B cell (primary cell): ENCODE data around the gene SUPT20HL1. TPM values are rescaled to one million over a fixed set of nuclear protein-coding genes. Genes with fewer than 3 reads are reported as not detected.

ENCODE experiments used
- ATAC-seq: fragments of 200-7000 bp; cut with Tn5 transposase; one replicate; pipeline ENCODE4 v1.10.0; 2021; ENCODE audit warnings: low read depth, mild to moderate bottlenecking, moderate number of reproducible peaks, moderate library complexity
- CTCF ChIA-PET: fragments of 350-600 bp; sonication (Branson Sonifier 250); formaldehyde crosslinking; loops from one replicate; lab custom pipeline; 2021; ENCODE audit warnings: antibody characterized with exemption, inconsistent platforms; lab: Charles Lee
- POLR2A ChIA-PET: fragments of 350-600 bp; sonication (Branson Sonifier 250); formaldehyde crosslinking; loops from one replicate; lab custom pipeline; 2021; ENCODE audit warnings: antibody characterized with exemption; lab: Charles Lee
- DNase-seq: peaks from one replicate; pipeline ENCODE4 v3.0.0; 2013
- H2AFZ ChIP-seq: 2 replicates; pipeline ENCODE4 v1.6.1; 2012; ENCODE audit warnings: mild to moderate bottlenecking, low read depth, low read length; ENCODE audit not compliant: insufficient read depth, poor library complexity, severe bottlenecking
- H3K27ac ChIP-seq, 2 donors: 1 replicate in 1 of 2; 2 replicates in 1 of 2; pipeline ENCODE4 v1.5.1; 2012 to 2013; ENCODE audit warnings: low read length in 2 of 2, mild to moderate bottlenecking in 2 of 2, moderate library complexity in 1 of 2
- H3K27me3 ChIP-seq, 4 experiments: fragments of 200-600 bp in 1 of 4; sonication (generic) in 1 of 4; replicated peaks in 1 of 4; 1 replicate in 2 of 4; 2 replicates in 2 of 4; pipeline versions ENCODE4 v1.6.1 to v1.7.0; 2013 to 2016; ENCODE audit warnings: low read length in 3 of 4, mild to moderate bottlenecking in 2 of 4, mixed read lengths in 1 of 4, moderate library complexity in 1 of 4; ENCODE audit not compliant: insufficient read depth in 4 of 4, control insufficient read depth in 3 of 4; ENCODE audit errors: control extremely low read depth in 1 of 4
- H3K36me3 ChIP-seq, 2 experiments: replicated peaks in 1 of 2; 1 replicate in 1 of 2; 2 replicates in 1 of 2; pipeline versions ENCODE4 v1.6.1 to v1.7.1; 2013; ENCODE audit warnings: low read length in 1 of 2; ENCODE audit not compliant: insufficient read depth in 2 of 2, control insufficient read depth in 1 of 2; ENCODE audit errors: control extremely low read depth in 1 of 2, extremely low read depth in 1 of 2
- H3K4me1 ChIP-seq, 2 donors: fragments of 200-600 bp in 1 of 2; sonication (generic) in 1 of 2; 1 replicate in 1 of 2; 2 replicates in 1 of 2; pipeline versions ENCODE4 v1.5.1 to v1.6.1; 2013 to 2017; ENCODE audit warnings: low read length in 2 of 2; ENCODE audit not compliant: control insufficient read depth in 2 of 2, insufficient read depth in 2 of 2
- H3K4me2 ChIP-seq: replicated peaks from 2 replicates; pipeline ENCODE3; 2012; ENCODE audit warnings: mild to moderate bottlenecking, low read depth, low read length; ENCODE audit not compliant: poor library complexity, severe bottlenecking
- H3K4me3 ChIP-seq, 5 experiments: fragments of 200-600 bp in 1 of 5; sonication (generic) in 1 of 5; 1 replicate in 3 of 5; 2 replicates in 2 of 5; pipeline versions ENCODE4 v1.5.1 to v1.7.0; 2011 to 2016; ENCODE audit warnings: low read length in 4 of 5, mild to moderate bottlenecking in 4 of 5, low read depth in 2 of 5, control low read depth in 1 of 5, moderate library complexity in 1 of 5; ENCODE audit not compliant: insufficient read depth in 1 of 5; ENCODE audit errors: control extremely low read depth in 1 of 5, extremely low read depth in 1 of 5
- H3K79me2 ChIP-seq: fragments of 200-600 bp; sonication (generic); one replicate; pipeline ENCODE4 v1.6.0; 2016; ENCODE audit warnings: low read length; ENCODE audit not compliant: control insufficient read depth, insufficient read depth
- H3K9ac ChIP-seq: fragments of 200-600 bp; sonication (generic); 2 replicates; pipeline ENCODE4 v1.6.1; 2017; ENCODE audit warnings: mild to moderate bottlenecking, low read length, moderate library complexity
- H3K9me3 ChIP-seq, 3 donors: one replicate each; pipeline versions ENCODE4 v1.6.1 to v1.7.1; 2013; ENCODE audit warnings: low read length in 2 of 3; ENCODE audit not compliant: control insufficient read depth in 2 of 3, insufficient read depth in 1 of 3; ENCODE audit errors: control extremely low read depth in 1 of 3
- H4K20me1 ChIP-seq: 2 replicates; pipeline ENCODE4 v1.6.0; 2012; ENCODE audit warnings: mild to moderate bottlenecking, low read length; ENCODE audit not compliant: insufficient read depth, control insufficient read depth, poor library complexity, severe bottlenecking
- H3K27ac Mint-ChIP-seq: one replicate; pipeline ENCODE4 v1.8.0; 2021; ENCODE audit warnings: mixed read lengths
- H3K27me3 Mint-ChIP-seq: one replicate; pipeline ENCODE4 v1.8.0; 2021; ENCODE audit warnings: mixed read lengths
- H3K4me1 Mint-ChIP-seq: one replicate; pipeline ENCODE4 v1.8.0; 2021; ENCODE audit warnings: mixed read lengths
- H3K4me3 Mint-ChIP-seq: one replicate; pipeline ENCODE4 v1.8.0; 2021; ENCODE audit warnings: mixed read lengths
- H3K9me3 Mint-ChIP-seq: one replicate; pipeline ENCODE4 v1.8.0; 2022; ENCODE audit warnings: mixed read lengths; ENCODE audit not compliant: insufficient read depth
- EZH2 ChIP-seq: IDR thresholded peaks from 2 replicates; pipeline ENCODE4 v1.6.1; 2012; ENCODE audit warnings: borderline replicate concordance, low read depth, mild to moderate bottlenecking, moderate library complexity, low read length; ENCODE audit not compliant: insufficient read depth, poor library complexity, severe bottlenecking
- WGBS: methylation state at CpG from one replicate; pipeline ENCODE4 v1.1.5; 2013; ENCODE audit warnings: missing lambda C conversion rate; ENCODE audit not compliant: insufficient coverage; 5-methylcytosine and 5-hydroxymethylcytosine counted together
- intact Hi-C: fragments of 100-400 bp; cut with micrococcal nuclease; formaldehyde crosslinking; loops from one replicate; pipeline ENCODE4 v1.10.0; 2022
- polyA plus RNA-seq: library from polyadenylated mRNA; depleted of rRNA; stranded (reverse); fragments of >200 nt; gene quantifications from 2 replicates; pipeline ENCODE4 v1.2.3, GENCODE V29; 2012
- total RNA-seq, 2 donors: library from RNA; stranded (reverse); fragments of 120-200 nt in 1 of 2; gene quantifications; 1 replicate in 1 of 2; 2 replicates in 1 of 2; pipeline versions ENCODE4 v1.2.3 to v1.2.4, GENCODE V29; 2013 to 2022
- TF ChIP-seq, protein P1 (sequence below): fragments of 200-600 bp; IDR thresholded peaks from one replicate; pipeline ENCODE4 v1.8.0; 2022; ENCODE audit warnings: antibody characterized with exemption, mild to moderate bottlenecking

SUPT20HL1 gene
- total and polyA plus RNA-seq, 2 donors (not counting 1 experiment from before 2014, with no cell fraction given) = not detected

DNA sequence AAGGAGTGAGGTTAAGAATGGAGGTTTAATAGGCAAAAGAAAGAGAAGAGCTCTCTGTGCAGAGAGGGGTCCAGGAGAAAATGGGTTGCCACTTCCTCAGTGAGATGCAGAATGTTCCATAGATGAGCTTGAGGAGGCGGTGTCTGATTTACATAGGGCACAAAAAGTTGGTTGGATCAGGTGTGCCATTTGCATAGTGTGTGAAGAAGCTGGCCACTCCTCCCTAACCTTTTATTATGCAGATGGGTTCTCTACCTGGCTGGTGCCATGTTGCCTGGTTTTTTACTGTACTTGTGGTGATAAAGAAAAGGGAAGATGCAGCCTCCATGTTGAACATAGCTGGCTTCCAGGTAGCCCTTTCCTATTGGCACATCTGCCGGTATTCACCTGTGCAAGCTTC is 27.3 kb downstream of the SUPT20HL1 start:
- POLR2A ChIA-PET = no interaction called here

DNA sequence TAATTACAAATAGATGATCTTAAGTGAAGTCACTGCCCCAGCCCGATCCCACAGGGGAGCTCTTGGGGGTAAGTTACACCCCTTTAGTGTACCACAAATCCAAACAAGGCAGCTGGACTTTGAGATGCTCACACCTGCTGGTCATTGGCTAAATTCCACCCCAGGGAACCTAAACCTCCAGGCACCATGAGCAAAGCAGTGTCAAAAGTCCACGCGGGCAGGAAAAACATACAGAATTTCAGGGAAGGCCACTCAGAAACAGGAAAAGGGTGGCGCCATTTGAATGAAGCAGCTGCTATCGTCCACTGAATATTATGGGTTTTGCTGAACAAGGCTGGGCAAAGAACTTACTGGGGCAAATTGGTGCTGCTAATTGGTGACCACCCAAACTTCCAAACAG is 30.9 kb downstream of the SUPT20HL1 start:
- ChIA-PET CTCF (interaction anchor here (2.9 kb wide), 1 partner anchor 108 kb away, joined by 14 read pairs; no protein-coding TSS in a partner anchor), POLR2A (no interaction called here)
- no peak overlapping the region for H3K9ac ChIP-seq
- H4K20me1 ChIP-seq = no peaks in the 10 kb centered on the region
- Mint-ChIP-seq H3K4me3 (no peak overlapping the region), H3K27me3 (peaks cover 19% of the 10 kb centered on the region), H3K4me1 (peaks cover 2% of the 10 kb centered on the region), H3K9me3 (no peaks in the 10 kb centered on the region), H3K27ac (no peak overlapping the region)
- DNase-seq = no peak
- no peak overlapping the region for H3K4me2 ChIP-seq
- TF ChIP-seq, protein P1, sequence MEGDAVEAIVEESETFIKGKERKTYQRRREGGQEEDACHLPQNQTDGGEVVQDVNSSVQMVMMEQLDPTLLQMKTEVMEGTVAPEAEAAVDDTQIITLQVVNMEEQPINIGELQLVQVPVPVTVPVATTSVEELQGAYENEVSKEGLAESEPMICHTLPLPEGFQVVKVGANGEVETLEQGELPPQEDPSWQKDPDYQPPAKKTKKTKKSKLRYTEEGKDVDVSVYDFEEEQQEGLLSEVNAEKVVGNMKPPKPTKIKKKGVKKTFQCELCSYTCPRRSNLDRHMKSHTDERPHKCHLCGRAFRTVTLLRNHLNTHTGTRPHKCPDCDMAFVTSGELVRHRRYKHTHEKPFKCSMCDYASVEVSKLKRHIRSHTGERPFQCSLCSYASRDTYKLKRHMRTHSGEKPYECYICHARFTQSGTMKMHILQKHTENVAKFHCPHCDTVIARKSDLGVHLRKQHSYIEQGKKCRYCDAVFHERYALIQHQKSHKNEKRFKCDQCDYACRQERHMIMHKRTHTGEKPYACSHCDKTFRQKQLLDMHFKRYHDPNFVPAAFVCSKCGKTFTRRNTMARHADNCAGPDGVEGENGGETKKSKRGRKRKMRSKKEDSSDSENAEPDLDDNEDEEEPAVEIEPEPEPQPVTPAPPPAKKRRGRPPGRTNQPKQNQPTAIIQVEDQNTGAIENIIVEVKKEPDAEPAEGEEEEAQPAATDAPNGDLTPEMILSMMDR = no peak
- TF ChIP-seq EZH2 = no peak
- H3K79me2 ChIP-seq = no peaks in the 10 kb centered on the region
- no peaks in the 10 kb centered on the region for H3K4me1 ChIP-seq
- peaks cover 0 to 8% (median 1%) of the 10 kb centered on the region in 4 experiments for H3K27me3 ChIP-seq
- no peak overlapping the region for H2AFZ ChIP-seq
- intact Hi-C loops = no loop called here
- no peak for ATAC-seq
- WGBS = 93% methylated on average over 2 of the region's 5 CpGs
- H3K9me3 ChIP-seq = no peaks in the 10 kb centered on the region
- H3K36me3 ChIP-seq = no peaks in the 10 kb centered on the region
- H3K27ac ChIP-seq = no peak overlapping the region
- no peak overlapping the region for H3K4me3 ChIP-seq

More for the DNA sequence above, 27.3 kb downstream of the SUPT20HL1 start:
- no peak overlapping the region for H3K27ac Mint-ChIP-seq
- H3K4me3 Mint-ChIP-seq = no peak overlapping the region
- no peaks in the 10 kb centered on the region for H3K4me1 Mint-ChIP-seq
- Histone ChIP-seq H4K20me1 (no peaks in the 10 kb centered on the region), H3K9me3 (no peaks in the 10 kb centered on the region), H3K4me1 (no peaks in the 10 kb centered on the region), H3K9ac (no peak overlapping the region), H2AFZ (no peak overlapping the region), H3K27ac (no peak overlapping the region), H3K36me3 (no peaks in the 10 kb centered on the region), H3K27me3 (peaks cover 0 to 8% (median 1%) of the 10 kb centered on the region in 4 experiments), H3K4me2 (no peak overlapping the region), H3K4me3 (no peak overlapping the region), H3K79me2 (no peaks in the 10 kb centered on the region)
- WGBS = no CpG with 5 or more reads among the region's 2 CpGs
- ATAC-seq = no peak
- TF ChIP-seq, protein P1 = no peak
- no peak for TF ChIP-seq EZH2
- no peaks in the 10 kb centered on the region for H3K9me3 Mint-ChIP-seq
- CTCF ChIA-PET = interaction anchor here (2.2 kb wide), 1 partner anchor 111 kb away, joined by 8 read pairs; no protein-coding TSS in a partner anchor
- peaks cover 36% of the 10 kb centered on the region for H3K27me3 Mint-ChIP-seq
- intact Hi-C loops = no loop called here
- no peak for DNase-seq
